A549 treated with CORT108297 at 1 μM for 4 hours (cell line): ENCODE results near the gene PTER. TPM values are rescaled to one million over a fixed set of nuclear protein-coding genes. Genes with fewer than 3 reads are reported as not detected.

Source experiments
- total RNA-seq: library from RNA; stranded (reverse); fragments of 200-300 nt; extraction: Qiagen RNA extraction; gene quantifications from 5 replicates; pipeline ENCODE4 v1.2.3, GENCODE V29; 2022

Gene PTER
- 10.5 to 17.0 TPM (median 14.5 TPM) in 5 replicates for total RNA-seq

GRCh38 chr10:16436758-16437539, at the start of gene PTER:
PTER (plus strand) TSS chr10:16437010; CDS start chr10:16484385, 47,375 bp downstream.

GRCh38 chr10:16521311-16522016, 84.7 kb downstream of the PTER start, which contains the start of gene C1QL3:
C1QL3 (minus strand) TSS chr10:16521879; CDS start chr10:16521065, 814 bp downstream.

Other genes with a start within 250 kb of the PTER start
- not detected in 5 replicates for gene C1QL3, start 84.9 kb downstream of the PTER start, total RNA-seq